ENCODE data around the gene MTCL1. TPM values are rescaled to one million over a fixed set of nuclear protein-coding genes. Genes with fewer than 3 reads are reported as not detected.

The MTCL1 gene
- total and polyA plus RNA-seq, 9 of the 15 experiments (the other 6 are each of a cell fraction or from before 2014, with no cell fraction given) = 0.21 to 7.4 (median 3.7) TPM

DNA sequence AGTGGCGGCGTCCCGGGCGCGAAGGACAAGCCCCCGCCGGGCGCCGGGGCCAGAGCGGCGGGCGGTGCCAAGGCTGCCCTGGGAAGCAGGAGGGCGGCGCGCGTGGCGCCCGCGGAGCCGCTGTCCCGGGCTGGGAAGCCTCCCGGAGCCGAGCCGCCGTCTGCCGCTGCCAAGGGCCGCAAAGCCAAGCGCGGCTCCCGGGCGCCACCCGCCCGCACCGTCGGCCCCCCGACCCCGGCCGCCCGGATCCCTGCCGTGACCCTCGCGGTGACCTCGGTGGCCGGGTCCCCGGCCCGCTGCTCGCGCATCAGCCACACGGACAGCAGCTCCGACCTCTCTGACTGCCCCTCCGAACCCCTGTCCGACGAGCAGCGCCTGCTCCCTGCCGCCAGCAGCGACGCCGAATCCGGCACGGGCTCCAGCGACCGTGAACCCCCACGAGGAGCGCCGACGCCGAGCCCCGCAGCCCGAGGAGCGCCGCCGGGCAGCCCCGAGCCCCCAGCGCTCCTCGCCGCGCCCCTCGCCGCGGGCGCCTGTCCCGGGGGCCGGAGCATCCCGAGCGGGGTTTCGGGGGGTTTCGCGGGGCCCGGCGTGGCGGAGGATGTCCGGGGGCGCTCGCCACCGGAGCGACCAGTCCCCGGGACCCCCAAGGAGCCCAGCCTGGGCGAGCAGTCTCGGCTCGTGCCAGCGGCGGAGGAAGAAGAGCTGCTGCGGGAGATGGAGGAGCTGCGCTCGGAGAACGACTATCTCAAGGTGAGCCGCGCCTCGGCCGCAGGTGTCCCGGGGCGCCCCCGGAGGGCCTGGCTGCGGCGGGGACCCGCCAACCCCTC lies 820 bp downstream of the MTCL1 start (continued):
- peak; percentile 7 for TF ChIP-seq HMGN3 (IDR thresholded peaks at IDR 0.05; ENCODE audit: borderline replicate concordance, extremely low read depth, insufficient read length, low read depth, low read length)

DNA sequence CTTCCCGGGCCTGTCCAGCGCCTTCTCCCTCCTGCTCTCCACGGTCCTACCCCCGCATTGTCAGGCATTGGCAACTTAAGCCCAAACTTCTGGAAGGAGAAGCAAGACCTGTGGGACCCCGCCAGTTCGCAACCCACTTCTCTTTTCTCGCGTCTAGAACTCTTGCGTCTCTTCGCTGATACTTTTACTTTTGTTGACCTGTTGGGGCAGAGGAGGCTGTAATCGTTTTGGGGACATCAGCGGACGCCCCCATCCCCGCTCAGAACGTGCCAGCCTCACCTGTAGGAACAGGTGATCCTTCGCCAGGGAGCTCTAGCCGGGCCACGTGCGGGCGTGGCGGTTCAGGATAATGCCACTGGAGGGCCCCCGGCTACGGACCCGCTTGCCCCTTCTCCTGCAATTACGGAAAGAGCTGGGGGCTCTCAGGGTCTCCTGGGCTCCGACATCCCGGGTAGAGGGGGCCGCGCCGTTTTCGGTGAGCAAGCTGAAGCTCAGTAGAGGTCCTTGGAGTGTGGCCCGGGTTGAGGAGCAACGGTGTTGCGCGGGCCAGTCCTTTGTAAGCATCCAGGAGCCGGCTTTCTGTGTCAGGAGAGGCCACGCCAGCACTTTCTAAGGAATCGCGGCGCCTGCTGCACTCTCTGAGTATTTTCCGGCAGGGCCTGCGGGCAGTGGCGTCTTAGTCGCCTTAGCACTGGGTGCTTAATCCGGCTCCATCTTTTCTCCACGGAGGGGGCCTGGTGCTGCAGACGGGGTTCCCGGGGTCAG lies 1.6 kb downstream of the MTCL1 start:
- CTCF ChIA-PET (ENCODE audit: low intra/inter-chr PET ratio) = no interaction called here
- Histone ChIP-seq H3K79me2 (ENCODE audit: control insufficient read depth, insufficient read depth, low read length) (0 out of 3 replicates have a peak, but pooled peaks cover 3% of the 10 kb centered on the region), H3K27me3 (ENCODE audit: control insufficient read depth in 2 of 2, insufficient read depth in 2 of 2, low read length in 2 of 2) (peaks cover 0 to 14% of the 10 kb centered on the region in 2 experiments; a peak in 3 of 5 replicates), H3K4me1 (replicated peaks in 1 of 2; ENCODE audit: control insufficient read depth in 2 of 2, insufficient read depth in 2 of 2, low read length in 2 of 2) (peaks cover 8 to 41% of the 10 kb centered on the region in 2 experiments), H3K9ac (ENCODE audit: insufficient read depth in 1 of 2, low read depth in 2 of 2, low read length in 2 of 2) (peak overlapping the region in 1 of 2 experiments; percentile 91; a peak in 2 of 4 replicates), H3K9me3 (replicated peaks; ENCODE audit: control insufficient read depth, insufficient read depth, low read depth, low read length) (no peaks in the 10 kb centered on the region), H3K36me3 (ENCODE audit: control insufficient read depth, insufficient read depth, low read length) (no peaks in the 10 kb centered on the region), H4K20me1 (replicated peaks; ENCODE audit: control insufficient read depth, insufficient read depth, low read length) (no peaks in the 10 kb centered on the region; the same call in 1 of the 2 replicates), H3K4me2 (ENCODE audit: insufficient read depth, low read length) (0 out of 2 replicates have a peak overlapping the region, but pooled peaks have one; percentile 17), H2AFZ (ENCODE audit: low read depth, low read length) (no peak overlapping the region), H3K9me1 (ENCODE audit: control insufficient read depth, insufficient read depth, low read length) (no peaks in the 10 kb centered on the region), H3K27ac (ENCODE audit: extremely low read depth, low read depth, low read length) (no peak overlapping the region), H3K4me3 (peak overlapping the region; percentile 52; the same call in 1 of the 2 replicates)
- in situ Hi-C loops (cut with MboI) = no loop called here
- BruUV-seq (replicated peaks) = no TSS peak
- POLR2A ChIA-PET = interaction anchor here (0.7 to 2.3 kb wide), 5 partner anchors 10 to 395 kb away, joined by 3 to 7 read pairs (median 5); no protein-coding TSS in a partner anchor
- ATAC-seq (no peak), DNase-seq (ENCODE audit: extremely low read depth in 1 of 4, low spot score in 3 of 4) (no peak), FAIRE-seq (no peak)
- 76% methylated on average over 30 of the region's 48 CpGs for WGBS (ENCODE audit: insufficient coverage, low coverage, missing lambda C conversion rate)
- intact Hi-C loops (cut with micrococcal nuclease) = no loop called here
- TF ChIP-seq, protein P1, sequence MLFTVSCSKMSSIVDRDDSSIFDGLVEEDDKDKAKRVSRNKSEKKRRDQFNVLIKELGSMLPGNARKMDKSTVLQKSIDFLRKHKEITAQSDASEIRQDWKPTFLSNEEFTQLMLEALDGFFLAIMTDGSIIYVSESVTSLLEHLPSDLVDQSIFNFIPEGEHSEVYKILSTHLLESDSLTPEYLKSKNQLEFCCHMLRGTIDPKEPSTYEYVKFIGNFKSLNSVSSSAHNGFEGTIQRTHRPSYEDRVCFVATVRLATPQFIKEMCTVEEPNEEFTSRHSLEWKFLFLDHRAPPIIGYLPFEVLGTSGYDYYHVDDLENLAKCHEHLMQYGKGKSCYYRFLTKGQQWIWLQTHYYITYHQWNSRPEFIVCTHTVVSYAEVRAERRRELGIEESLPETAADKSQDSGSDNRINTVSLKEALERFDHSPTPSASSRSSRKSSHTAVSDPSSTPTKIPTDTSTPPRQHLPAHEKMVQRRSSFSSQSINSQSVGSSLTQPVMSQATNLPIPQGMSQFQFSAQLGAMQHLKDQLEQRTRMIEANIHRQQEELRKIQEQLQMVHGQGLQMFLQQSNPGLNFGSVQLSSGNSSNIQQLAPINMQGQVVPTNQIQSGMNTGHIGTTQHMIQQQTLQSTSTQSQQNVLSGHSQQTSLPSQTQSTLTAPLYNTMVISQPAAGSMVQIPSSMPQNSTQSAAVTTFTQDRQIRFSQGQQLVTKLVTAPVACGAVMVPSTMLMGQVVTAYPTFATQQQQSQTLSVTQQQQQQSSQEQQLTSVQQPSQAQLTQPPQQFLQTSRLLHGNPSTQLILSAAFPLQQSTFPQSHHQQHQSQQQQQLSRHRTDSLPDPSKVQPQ (CRISPR knock-in tag; IDR thresholded peaks at IDR 0.05; ENCODE audit: borderline replicate concordance) = no peak
- no peak for TF ChIP-seq ZNF274 (IDR thresholded peaks at IDR 0.05; ENCODE audit: borderline replicate concordance, low read depth, low read length)
- TF ChIP-seq, protein P2, sequence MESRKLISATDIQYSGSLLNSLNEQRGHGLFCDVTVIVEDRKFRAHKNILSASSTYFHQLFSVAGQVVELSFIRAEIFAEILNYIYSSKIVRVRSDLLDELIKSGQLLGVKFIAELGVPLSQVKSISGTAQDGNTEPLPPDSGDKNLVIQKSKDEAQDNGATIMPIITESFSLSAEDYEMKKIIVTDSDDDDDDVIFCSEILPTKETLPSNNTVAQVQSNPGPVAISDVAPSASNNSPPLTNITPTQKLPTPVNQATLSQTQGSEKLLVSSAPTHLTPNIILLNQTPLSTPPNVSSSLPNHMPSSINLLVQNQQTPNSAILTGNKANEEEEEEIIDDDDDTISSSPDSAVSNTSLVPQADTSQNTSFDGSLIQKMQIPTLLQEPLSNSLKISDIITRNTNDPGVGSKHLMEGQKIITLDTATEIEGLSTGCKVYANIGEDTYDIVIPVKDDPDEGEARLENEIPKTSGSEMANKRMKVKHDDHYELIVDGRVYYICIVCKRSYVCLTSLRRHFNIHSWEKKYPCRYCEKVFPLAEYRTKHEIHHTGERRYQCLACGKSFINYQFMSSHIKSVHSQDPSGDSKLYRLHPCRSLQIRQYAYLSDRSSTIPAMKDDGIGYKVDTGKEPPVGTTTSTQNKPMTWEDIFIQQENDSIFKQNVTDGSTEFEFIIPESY (CRISPR knock-in tag; IDR thresholded peaks at IDR 0.05) = peak; percentile 79
- peak; percentile 10 for TF ChIP-seq KDM5B (IDR thresholded peaks at IDR 0.05; ENCODE audit: insufficient replicate concordance, low read depth, low read length)
- no peak for TF ChIP-seq HOXB6 (CRISPR knock-in tag; IDR thresholded peaks at IDR 0.05; ENCODE audit: borderline replicate concordance)
- no peak for TF ChIP-seq HDAC6 (IDR thresholded peaks at IDR 0.05; ENCODE audit: low read depth, low read length)

All from K562 (cell line).